K562 (cell line): ENCODE results near the gene PRKAR2B. TPM values are rescaled to one million over a fixed set of nuclear protein-coding genes. Genes with fewer than 3 reads are reported as not detected.

Experiments used
- ATAC-seq: fragments of 200-7000 bp; cut with Tn5 transposase; 3 replicates; pipeline ENCODE4 v1.9.1; 2020; ENCODE audit warnings: moderate library complexity
- BruUV-seq: library from RNA; stranded (reverse); fragments of 400-500 nt; replicated peaks from 2 replicates; lab custom pipeline; 2021; lab: Mats Ljungman, UMichigan
- CTCF ChIA-PET: fragments of 300-600 bp; formaldehyde crosslinking; extraction: SDS; loops from one replicate; lab custom pipeline; 2021; ENCODE audit warnings: low intra/inter-chr PET ratio; lab: Yijun Ruan, JAX
- POLR2A ChIA-PET: fragments of 300-600, 350-650 bp; sonication (Branson Sonifier 250); formaldehyde crosslinking; extraction: SDS; loops from one replicate; lab custom pipeline; 2021; ENCODE audit warnings: antibody characterized with exemption, inconsistent platforms; lab: Yijun Ruan, JAX
- DNase-seq, 4 experiments: peaks; one replicate each; pipeline versions ENCODE4 v3.0.0 to v3.0.0-alpha.2; 2011 to 2018; ENCODE audit warnings: low spot score in 3 of 4, mixed read lengths in 3 of 4; ENCODE audit errors: extremely low read depth in 1 of 4
- FAIRE-seq: peaks from 2 replicates; lab custom pipeline; 2011; peaks lifted over from hg19 to GRCh38; lab: Jason Lieb, UNC
- H2AFZ ChIP-seq: 2 replicates; pipeline ENCODE4 v1.6.0; 2011; ENCODE audit warnings: low read depth, low read length, control low read depth, inconsistent platforms
- H3K27ac ChIP-seq: fragments of 200-600 bp; 3 replicates; pipeline ENCODE4 v1.8.0; 2011; ENCODE audit warnings: low read depth, mild to moderate bottlenecking, control low read depth, inconsistent platforms, low read length, moderate library complexity, mixed read lengths; ENCODE audit errors: extremely low read depth
- H3K27me3 ChIP-seq, 2 experiments: fragments of 300-600 bp in 1 of 2; 2 replicates in 1 of 2; 3 replicates in 1 of 2; pipeline versions ENCODE4 v1.6.0 to v1.8.0; 2011; ENCODE audit warnings: inconsistent platforms in 2 of 2, low read length in 2 of 2, mild to moderate bottlenecking in 1 of 2, mixed read lengths in 1 of 2, moderate library complexity in 1 of 2; ENCODE audit not compliant: control insufficient read depth in 2 of 2, insufficient read depth in 2 of 2
- H3K36me3 ChIP-seq: fragments of 300-600 bp; 3 replicates; pipeline ENCODE4 v1.8.0; 2011; ENCODE audit warnings: mild to moderate bottlenecking, low read length, inconsistent platforms; ENCODE audit not compliant: control insufficient read depth, insufficient read depth
- H3K4me1 ChIP-seq, 2 experiments: fragments of 200-600 bp in 1 of 2; replicated peaks in 1 of 2; 2 replicates in 1 of 2; 3 replicates in 1 of 2; pipeline versions ENCODE4 v1.5.1 to v1.8.0; 2011; ENCODE audit warnings: inconsistent platforms in 2 of 2, low read length in 2 of 2, mild to moderate bottlenecking in 1 of 2, mixed read lengths in 1 of 2, moderate library complexity in 1 of 2; ENCODE audit not compliant: control insufficient read depth in 2 of 2, insufficient read depth in 2 of 2
- H3K4me2 ChIP-seq: 2 replicates; pipeline ENCODE4 v1.6.1; 2011; ENCODE audit warnings: low read length, control low read depth, inconsistent platforms, mixed read lengths; ENCODE audit not compliant: insufficient read depth
- H3K4me3 ChIP-seq: fragments of 200-600 bp; sonication (generic), shearing (Covaris generic); 2 replicates; pipeline ENCODE4 v1.5.1; 2016; ENCODE audit warnings: control low read depth, inconsistent platforms
- H3K79me2 ChIP-seq: fragments of 200-600 bp; 3 replicates; pipeline ENCODE4 v1.8.0; 2011; ENCODE audit warnings: low read length, inconsistent platforms; ENCODE audit not compliant: control insufficient read depth, insufficient read depth
- H3K9ac ChIP-seq, 2 experiments: 2 replicates each; pipeline versions ENCODE4 v1.6.0 to v1.6.1; 2011; ENCODE audit warnings: low read depth in 2 of 2, low read length in 2 of 2, control low read depth in 1 of 2, inconsistent platforms in 1 of 2, mild to moderate bottlenecking in 1 of 2, mixed read lengths in 1 of 2; ENCODE audit not compliant: insufficient read depth in 1 of 2
- H3K9me1 ChIP-seq: one replicate; pipeline ENCODE4 v1.6.0; 2011; ENCODE audit warnings: inconsistent platforms, mild to moderate bottlenecking, low read length, moderate library complexity; ENCODE audit not compliant: control insufficient read depth, insufficient read depth
- H3K9me3 ChIP-seq: replicated peaks from 2 replicates; pipeline ENCODE4 v1.5.1; 2011; ENCODE audit warnings: low read depth, low read length, inconsistent platforms; ENCODE audit not compliant: control insufficient read depth, insufficient read depth
- H4K20me1 ChIP-seq: replicated peaks from 2 replicates; pipeline ENCODE4 v1.6.1; 2011; ENCODE audit warnings: low read length, inconsistent platforms, mixed read lengths; ENCODE audit not compliant: control insufficient read depth, insufficient read depth
- DPF2 ChIP-seq: fragments of 450-650 bp; IDR thresholded peaks from 2 replicates; pipeline ENCODE4 v1.6.1; 2016
- POLR2G ChIP-seq: fragments of 200-400 bp; formaldehyde crosslinking; IDR thresholded peaks from 2 replicates; pipeline ENCODE4 v1.6.1; 2017; ENCODE audit warnings: low read depth, mild to moderate bottlenecking, antibody characterized with exemption, low read length, moderate library complexity
- RCOR1 ChIP-seq, 2 experiments: IDR thresholded peaks; 2 replicates each; pipeline ENCODE4 v1.6.1; 2012; ENCODE audit warnings: low read depth in 2 of 2, low read length in 2 of 2, borderline replicate concordance in 1 of 2, improper control_type of control experiment in 1 of 2
- ZNF696 ChIP-seq: fragments of 250-450 bp; sonication (Bioruptor Pico); conservative IDR thresholded peaks from 2 replicates; pipeline ENCODE4 v1.4.0; 2020; ENCODE audit warnings: mild to moderate bottlenecking, moderate library complexity
- WGBS: fragments of 100-300 bp; shearing (Covaris generic); methylation state at CpG from one replicate; pipeline ENCODE4 v1.1.6; 2016; ENCODE audit warnings: low coverage, mixed read lengths; ENCODE audit not compliant: insufficient coverage; ENCODE audit errors: missing lambda C conversion rate; 5-methylcytosine and 5-hydroxymethylcytosine counted together
- in situ Hi-C: fragments of 300-500 bp; cut with MboI; formaldehyde crosslinking; loops from 4 replicates; pipeline ENCODE4 v1.15.0; 2018; ENCODE audit warnings: inconsistent platforms, mixed read lengths
- intact Hi-C: fragments of 100-400 bp; cut with micrococcal nuclease; formaldehyde crosslinking; loops from 2 replicates; pipeline ENCODE4 v1.14.2; 2022
- polyA plus RNA-seq, 8 experiments: library from polyadenylated mRNA; depleted of rRNA in 4 of 8; stranded (reverse) in 5 of 8; unstranded in 3 of 8; fragments of >200 nt; fragmentation: Nextera tagmentation in 2 of 8; fragmentation: Illumina TruSeq in 1 of 8; extraction: Ambion mirVana in 2 of 8; extraction: Trizol in 1 of 8; gene quantifications; 2 replicates each; pipeline versions ENCODE4 v1.2.1 to v1.2.3, GENCODE V29; 2011 to 2014; ENCODE audit warnings: inconsistent platforms in 1 of 8, missing spikeins in 1 of 8
- total RNA-seq, 7 experiments: library from RNA; depleted of rRNA in 6 of 7; stranded (reverse); fragments of >200 nt in 6 of 7; fragmentation: Illumina TruSeq in 2 of 7; extraction: Trizol in 2 of 7; gene quantifications; 2 replicates each; pipeline versions ENCODE4 v1.2.1 to v1.2.3, GENCODE V29; 2011 to 2021; ENCODE audit warnings: low replicate concordance in 1 of 7
- TF ChIP-seq, protein P1 (sequence below): IDR thresholded peaks from 2 replicates; pipeline ENCODE4 v1.6.1; 2014; ENCODE audit warnings: antibody characterized with exemption
- TF ChIP-seq, protein P2 (sequence below), 2 experiments: fragments of 450-650 bp; formaldehyde crosslinking in 1 of 2; IDR thresholded peaks; 2 replicates each; pipeline versions ENCODE4 v1.4.0 to v1.6.1; 2014 to 2020; ENCODE audit warnings: mild to moderate bottlenecking in 2 of 2, borderline replicate concordance in 1 of 2, low read depth in 1 of 2
- TF ChIP-seq, protein P3 (sequence below): fragments of 250-450 bp; sonication (Bioruptor Pico); IDR thresholded peaks from 2 replicates; pipeline ENCODE4 v1.8.0; 2022; ENCODE audit warnings: moderate library complexity, mild to moderate bottlenecking, inconsistent platforms
- TF ChIP-seq, protein P4 (sequence below): sonication (generic); formaldehyde crosslinking; IDR thresholded peaks from 2 replicates; pipeline ENCODE4 v1.9.0; 2022; ENCODE audit warnings: mild to moderate bottlenecking, missing genetic modification reagents

Gene PRKAR2B
- total and polyA plus RNA-seq, 9 of the 15 experiments (the other 6 are each of a cell fraction or from before 2014, with no cell fraction given) = 59.0 to 173 (median 129) TPM

DNA sequence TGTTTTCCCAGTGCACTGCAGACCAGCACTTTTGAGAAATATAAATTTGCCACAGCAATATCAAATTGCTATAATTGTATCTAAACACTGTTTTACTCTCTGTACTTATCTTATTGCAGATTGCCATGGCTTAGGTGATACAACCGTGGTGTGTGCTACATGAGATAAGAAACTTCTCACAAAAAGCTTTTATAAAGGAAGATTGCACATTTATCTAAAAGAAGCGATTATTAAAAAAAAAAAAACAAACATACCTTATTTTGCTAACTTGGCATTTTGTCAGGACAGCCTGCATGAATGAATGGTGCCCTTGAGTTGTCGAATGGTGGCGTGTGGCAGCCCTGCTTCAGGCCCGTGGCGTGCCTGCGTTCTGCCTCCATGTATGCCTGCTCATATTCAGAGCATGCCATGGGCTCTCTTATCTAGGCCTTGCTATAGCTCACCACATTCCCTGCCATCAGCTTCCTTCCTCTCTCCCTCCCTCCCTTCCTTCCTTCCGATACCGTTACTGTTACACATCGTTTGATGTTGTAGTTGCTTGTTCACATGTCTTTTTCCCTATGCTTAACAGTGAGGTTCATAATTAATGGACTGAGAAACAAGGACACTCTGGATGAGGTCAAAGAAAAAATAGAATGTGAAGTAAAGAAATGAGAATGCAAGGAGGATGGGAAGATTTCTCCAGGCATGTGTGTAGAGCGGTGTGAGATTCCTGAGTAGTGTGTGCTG is 34.9 kb downstream of the PRKAR2B start:
- peaks cover 88% of the 10 kb centered on the region for H3K79me2 ChIP-seq
- in situ Hi-C loops = no loop called here
- CTCF ChIA-PET = interaction anchor here (1.2 kb wide), 1 partner anchor 71 kb away, joined by 3 read pairs; no protein-coding TSS in a partner anchor
- peaks cover 16% of the 10 kb centered on the region; the same call in 2 of the 3 replicates for H3K36me3 ChIP-seq
- POLR2A ChIA-PET = interaction anchor here (0.6 to 7.9 kb wide), 12 partner anchors 9 to 91 kb away, joined by 3 to 44 read pairs (median 3); partner anchors contain the start of gene HBP1
- BruUV-seq = no TSS peak
- H3K9ac ChIP-seq = peak overlapping the region; percentile 41 to 85; a peak in 3 of 4 replicates
- H3K9me1 ChIP-seq = peaks cover 3% of the 10 kb centered on the region
- no peaks in the 10 kb centered on the region; the same call in 1 of the 2 replicates for H4K20me1 ChIP-seq
- H3K4me2 ChIP-seq = peak overlapping the region; percentile 75
- H3K4me1 ChIP-seq = peaks cover 27 to 64% of the 10 kb centered on the region in 2 experiments
- WGBS = 8% methylated on average over 11 of the region's 11 CpGs
- 0 out of 2 replicates have a peak overlapping the region, but pooled peaks have one; percentile 0 for H3K4me3 ChIP-seq
- H3K27ac ChIP-seq = peak overlapping the region; percentile 65
- ATAC-seq (peak; percentile 62), FAIRE-seq (peak; percentile 86), DNase-seq (peak; percentile 43 to 84 (median 60))
- no peaks in the 10 kb centered on the region for H3K9me3 ChIP-seq
- intact Hi-C loops = loop anchor here (1.0 to 5.0 kb wide), 4 partner anchors 33 to 132 kb away; no protein-coding TSS in a partner anchor
- no peaks in the 10 kb centered on the region for H3K27me3 ChIP-seq
- H2AFZ ChIP-seq = peak overlapping the region; percentile 15
- TF ChIP-seq, protein P1, sequence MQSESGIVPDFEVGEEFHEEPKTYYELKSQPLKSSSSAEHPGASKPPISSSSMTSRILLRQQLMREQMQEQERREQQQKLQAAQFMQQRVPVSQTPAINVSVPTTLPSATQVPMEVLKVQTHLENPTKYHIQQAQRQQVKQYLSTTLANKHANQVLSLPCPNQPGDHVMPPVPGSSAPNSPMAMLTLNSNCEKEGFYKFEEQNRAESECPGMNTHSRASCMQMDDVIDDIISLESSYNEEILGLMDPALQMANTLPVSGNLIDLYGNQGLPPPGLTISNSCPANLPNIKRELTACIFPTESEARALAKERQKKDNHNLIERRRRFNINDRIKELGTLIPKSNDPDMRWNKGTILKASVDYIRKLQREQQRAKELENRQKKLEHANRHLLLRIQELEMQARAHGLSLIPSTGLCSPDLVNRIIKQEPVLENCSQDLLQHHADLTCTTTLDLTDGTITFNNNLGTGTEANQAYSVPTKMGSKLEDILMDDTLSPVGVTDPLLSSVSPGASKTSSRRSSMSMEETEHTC = no peak
- TF ChIP-seq RCOR1 (IDR thresholded peaks at IDR 0.05; ENCODE audit: borderline replicate concordance in 1 of 2, low read depth in 2 of 2, low read length in 2 of 2) = peak in 1 of 2 experiments; percentile 68; a peak in 2 of 4 replicates
- TF ChIP-seq, protein P2, sequence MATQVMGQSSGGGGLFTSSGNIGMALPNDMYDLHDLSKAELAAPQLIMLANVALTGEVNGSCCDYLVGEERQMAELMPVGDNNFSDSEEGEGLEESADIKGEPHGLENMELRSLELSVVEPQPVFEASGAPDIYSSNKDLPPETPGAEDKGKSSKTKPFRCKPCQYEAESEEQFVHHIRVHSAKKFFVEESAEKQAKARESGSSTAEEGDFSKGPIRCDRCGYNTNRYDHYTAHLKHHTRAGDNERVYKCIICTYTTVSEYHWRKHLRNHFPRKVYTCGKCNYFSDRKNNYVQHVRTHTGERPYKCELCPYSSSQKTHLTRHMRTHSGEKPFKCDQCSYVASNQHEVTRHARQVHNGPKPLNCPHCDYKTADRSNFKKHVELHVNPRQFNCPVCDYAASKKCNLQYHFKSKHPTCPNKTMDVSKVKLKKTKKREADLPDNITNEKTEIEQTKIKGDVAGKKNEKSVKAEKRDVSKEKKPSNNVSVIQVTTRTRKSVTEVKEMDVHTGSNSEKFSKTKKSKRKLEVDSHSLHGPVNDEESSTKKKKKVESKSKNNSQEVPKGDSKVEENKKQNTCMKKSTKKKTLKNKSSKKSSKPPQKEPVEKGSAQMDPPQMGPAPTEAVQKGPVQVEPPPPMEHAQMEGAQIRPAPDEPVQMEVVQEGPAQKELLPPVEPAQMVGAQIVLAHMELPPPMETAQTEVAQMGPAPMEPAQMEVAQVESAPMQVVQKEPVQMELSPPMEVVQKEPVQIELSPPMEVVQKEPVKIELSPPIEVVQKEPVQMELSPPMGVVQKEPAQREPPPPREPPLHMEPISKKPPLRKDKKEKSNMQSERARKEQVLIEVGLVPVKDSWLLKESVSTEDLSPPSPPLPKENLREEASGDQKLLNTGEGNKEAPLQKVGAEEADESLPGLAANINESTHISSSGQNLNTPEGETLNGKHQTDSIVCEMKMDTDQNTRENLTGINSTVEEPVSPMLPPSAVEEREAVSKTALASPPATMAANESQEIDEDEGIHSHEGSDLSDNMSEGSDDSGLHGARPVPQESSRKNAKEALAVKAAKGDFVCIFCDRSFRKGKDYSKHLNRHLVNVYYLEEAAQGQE (IDR thresholded peaks at IDR 0.05; ENCODE audit: borderline replicate concordance) = no peak; the same call in 1 of the 2 replicates
- TF ChIP-seq, protein P2 (CRISPR knock-in tag; IDR thresholded peaks at IDR 0.05; ENCODE audit: low read depth) = no peak
- TF ChIP-seq ZNF696 (CRISPR knock-in tag) = no peak
- peak; percentile 91 for TF ChIP-seq DPF2
- TF ChIP-seq POLR2G = peak; percentile 42; the same call in 1 of the 2 replicates
- TF ChIP-seq, protein P3, sequence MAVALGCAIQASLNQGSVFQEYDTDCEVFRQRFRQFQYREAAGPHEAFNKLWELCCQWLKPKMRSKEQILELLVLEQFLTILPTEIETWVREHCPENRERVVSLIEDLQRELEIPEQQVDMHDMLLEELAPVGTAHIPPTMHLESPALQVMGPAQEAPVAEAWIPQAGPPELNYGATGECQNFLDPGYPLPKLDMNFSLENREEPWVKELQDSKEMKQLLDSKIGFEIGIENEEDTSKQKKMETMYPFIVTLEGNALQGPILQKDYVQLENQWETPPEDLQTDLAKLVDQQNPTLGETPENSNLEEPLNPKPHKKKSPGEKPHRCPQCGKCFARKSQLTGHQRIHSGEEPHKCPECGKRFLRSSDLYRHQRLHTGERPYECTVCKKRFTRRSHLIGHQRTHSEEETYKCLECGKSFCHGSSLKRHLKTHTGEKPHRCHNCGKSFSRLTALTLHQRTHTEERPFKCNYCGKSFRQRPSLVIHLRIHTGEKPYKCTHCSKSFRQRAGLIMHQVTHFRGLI = no peak
- TF ChIP-seq, protein P4, sequence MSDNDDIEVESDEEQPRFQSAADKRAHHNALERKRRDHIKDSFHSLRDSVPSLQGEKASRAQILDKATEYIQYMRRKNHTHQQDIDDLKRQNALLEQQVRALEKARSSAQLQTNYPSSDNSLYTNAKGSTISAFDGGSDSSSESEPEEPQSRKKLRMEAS = no peak
